Activated naive CD4-positive, alpha-beta T cell treated with anti-CD3 and anti-CD28 coated beads, Interleukin-2, amount 50 U/mL, for 72 hours (primary cell): ENCODE measurements around the gene GVQW3. TPM values are rescaled to one million over a fixed set of nuclear protein-coding genes. Genes with fewer than 3 reads are reported as not detected.

Source experiments
- total RNA-seq, 2 donors: library from RNA; stranded (reverse); gene quantifications; one replicate each; pipeline ENCODE4 v1.2.3, GENCODE V29; 2022

The GVQW3 gene
- total RNA-seq, 2 donors from 2014 or later: 1.0 to 3.9 TPM

Other genes with a start within 250 kb of the GVQW3 start
- 1 to 10 TPM in 1 of 2 donors, under 1 TPM in 1; 0.71 to 1.5 TPM for gene WNT11, start 174.8 kb upstream of the GVQW3 start, total RNA-seq
- gene THAP12, start 191 bp upstream of the GVQW3 start, total RNA-seq: 10 to 100 TPM; 27.7 to 36.0 TPM
- gene EMSY, start 63.7 kb downstream of the GVQW3 start, total RNA-seq: 10 to 100 TPM; 30.5 to 62.2 TPM